ENCODE data around the gene XRCC3.
"Not testable (repeated sequence)": the region's sequence is repeated elsewhere in the genome, so short reads cannot be mapped to it uniquely, and the experiment has no call there.

GRCh38 chr14:103653336-103653735 lies 61.9 kb downstream of the XRCC3 start:
- not testable (repeated sequence) for TF ChIP-seq CTCF (IDR thresholded peaks at IDR 0.05; ENCODE audit: insufficient read depth, low read length, poor library complexity, severe bottlenecking); EZH2phosphoT487 (conservative IDR thresholded peaks at IDR 0.05; ENCODE audit: low read length)

All from SU-DHL-6 (cell line).